Esophagus squamous epithelium (tissue), 5 donors: ENCODE measurements around the gene C16orf78. TPM values are rescaled to one million over a fixed set of nuclear protein-coding genes. Genes with fewer than 3 reads are reported as not detected.
A peak's percentile ranks its signal among the peaks of the same experiment; 100 is the strongest.
"Not testable (repeated sequence)": the region's sequence is repeated elsewhere in the genome, so short reads cannot be mapped to it uniquely, and the experiment has no call there.

Experiments used
- DNase-seq: peaks from one replicate; lab custom pipeline; 2025; lab: John Stamatoyannopoulos, UW
- H3K27ac ChIP-seq, 4 donors: fragments of 200-600 bp; sonication (generic); one replicate each; pipeline ENCODE4 v1.5.1; 2016 to 2019; ENCODE audit warnings: mild to moderate bottlenecking in 1 of 4
- H3K27me3 ChIP-seq, 4 donors: fragments of 200-600 bp; sonication (generic); 1 replicate in 3 of 4; 2 replicates in 1 of 4; pipeline versions ENCODE4 v1.5.1 to v1.6.0; 2017 to 2021; ENCODE audit warnings: antibody characterized with exemption in 1 of 4
- H3K36me3 ChIP-seq, 3 donors: fragments of 200-600 bp; sonication (generic); one replicate each; pipeline ENCODE4 v1.5.1; 2016 to 2019
- H3K4me1 ChIP-seq, 3 donors: fragments of 200-600 bp; sonication (generic); one replicate each; pipeline ENCODE4 v1.5.1; 2017 to 2019
- H3K4me3 ChIP-seq, 4 donors: fragments of 200-600 bp; sonication (generic); 1 replicate in 3 of 4; 2 replicates in 1 of 4; pipeline ENCODE4 v1.5.1; 2016 to 2019; ENCODE audit warnings: mild to moderate bottlenecking in 2 of 4, moderate library complexity in 1 of 4
- H3K9me3 ChIP-seq, 3 donors: fragments of 200-600 bp; sonication (generic); one replicate each; pipeline ENCODE4 v1.5.1; 2016 to 2019
- POLR2A ChIP-seq, 4 donors: fragments of 450-650 bp; IDR thresholded peaks; one replicate each; pipeline ENCODE4 v1.6.1; 2017; ENCODE audit warnings: antibody characterized with exemption in 4 of 4, mild to moderate bottlenecking in 4 of 4, moderate library complexity in 3 of 4
- WGBS, 2 donors: methylation state at CpG; one replicate each; pipeline ENCODE4 v1.1.5; 2018; 5-methylcytosine and 5-hydroxymethylcytosine counted together
- intact Hi-C: fragments of 100-400 bp; cut with DNase I; formaldehyde crosslinking; loops from one replicate; pipeline ENCODE4 v1.15.0; 2022
- total RNA-seq, 4 donors: library from RNA; depleted of rRNA; stranded (reverse); fragments of >200 nt; gene quantifications; one replicate each; pipeline ENCODE4 v1.1.0, GENCODE V29; 2016
- TF ChIP-seq, protein P1 (sequence below), 6 experiments: fragments of 450-650 bp in 4 of 6; fragments of 200-600 bp in 2 of 6; sonication (generic) in 2 of 6; IDR thresholded peaks; one replicate each; pipeline ENCODE4 v1.5.1; 2016 to 2019; ENCODE audit warnings: antibody characterized with exemption in 6 of 6, mild to moderate bottlenecking in 4 of 6, moderate library complexity in 4 of 6
- donor health status: DM: yes; HTN: yes; CAD: no.

The C16orf78 gene
- total RNA-seq, 4 donors from 2014 or later: not detected

DNA sequence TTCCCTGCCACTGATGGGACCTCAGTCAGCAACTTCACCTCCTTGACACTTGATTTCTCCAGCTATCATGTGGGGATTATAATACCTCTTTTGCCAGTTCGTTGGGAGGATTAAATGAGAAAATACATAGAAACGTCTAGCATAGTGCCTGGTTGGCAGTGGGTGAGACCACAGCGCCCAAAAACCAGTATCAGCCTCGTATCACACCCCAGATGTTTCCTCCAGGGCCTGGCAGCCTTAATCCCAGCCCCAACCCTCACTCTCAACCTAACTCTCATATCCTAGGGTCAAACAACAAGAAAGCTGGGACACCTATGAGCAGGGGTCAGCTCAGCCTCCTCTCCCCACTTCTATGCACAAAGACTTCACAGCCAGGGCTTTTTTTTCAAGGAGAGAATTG lies 14.0 kb upstream of the C16orf78 start:
- 34 to 36% methylated on average over 2 to 4 of the region's 4 CpGs for WGBS, 2 donors
- Histone ChIP-seq H3K36me3 (no peaks in the 10 kb centered on the region), H3K9me3 (no peaks in the 10 kb centered on the region), H3K27ac (no peak overlapping the region), H3K27me3 (peaks cover 0 to 29% (median 0%) of the 10 kb centered on the region in 4 donors), H3K4me3 (no peak overlapping the region), H3K4me1 (no peaks in the 10 kb centered on the region)
- intact Hi-C loops: no loop called here
- TF ChIP-seq, protein P1, sequence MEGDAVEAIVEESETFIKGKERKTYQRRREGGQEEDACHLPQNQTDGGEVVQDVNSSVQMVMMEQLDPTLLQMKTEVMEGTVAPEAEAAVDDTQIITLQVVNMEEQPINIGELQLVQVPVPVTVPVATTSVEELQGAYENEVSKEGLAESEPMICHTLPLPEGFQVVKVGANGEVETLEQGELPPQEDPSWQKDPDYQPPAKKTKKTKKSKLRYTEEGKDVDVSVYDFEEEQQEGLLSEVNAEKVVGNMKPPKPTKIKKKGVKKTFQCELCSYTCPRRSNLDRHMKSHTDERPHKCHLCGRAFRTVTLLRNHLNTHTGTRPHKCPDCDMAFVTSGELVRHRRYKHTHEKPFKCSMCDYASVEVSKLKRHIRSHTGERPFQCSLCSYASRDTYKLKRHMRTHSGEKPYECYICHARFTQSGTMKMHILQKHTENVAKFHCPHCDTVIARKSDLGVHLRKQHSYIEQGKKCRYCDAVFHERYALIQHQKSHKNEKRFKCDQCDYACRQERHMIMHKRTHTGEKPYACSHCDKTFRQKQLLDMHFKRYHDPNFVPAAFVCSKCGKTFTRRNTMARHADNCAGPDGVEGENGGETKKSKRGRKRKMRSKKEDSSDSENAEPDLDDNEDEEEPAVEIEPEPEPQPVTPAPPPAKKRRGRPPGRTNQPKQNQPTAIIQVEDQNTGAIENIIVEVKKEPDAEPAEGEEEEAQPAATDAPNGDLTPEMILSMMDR (IDR thresholded peaks at IDR 0.05): no peak
- TF ChIP-seq POLR2A (IDR thresholded peaks at IDR 0.05): no peak
- no peak for DNase-seq

DNA sequence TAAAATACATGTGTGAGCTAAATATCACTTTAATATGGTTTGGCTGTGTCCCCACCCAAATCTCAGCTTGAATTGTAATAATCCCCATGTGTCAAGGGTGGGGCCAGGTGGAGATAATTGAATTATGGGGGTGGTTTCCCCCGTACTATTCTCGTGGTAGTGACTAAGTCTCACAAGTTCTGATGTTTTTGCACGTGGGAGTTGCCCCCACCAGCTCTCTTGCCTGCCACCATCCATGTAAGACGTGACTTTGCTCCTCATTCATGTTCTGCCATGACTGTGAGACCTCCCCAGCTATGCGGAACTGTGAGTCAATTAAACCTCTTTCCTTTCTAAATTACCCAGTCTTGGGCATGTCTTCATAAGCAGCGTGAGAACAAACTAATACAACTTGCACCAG lies 11.9 kb upstream of the C16orf78 start:
- DNase-seq, H3K36me3 ChIP-seq, intact Hi-C loops, H3K4me1 ChIP-seq, H3K9me3 ChIP-seq, H3K4me3 ChIP-seq, H3K27ac ChIP-seq: not testable (repeated sequence)
- 68 to 70% methylated on average over 6 of the region's 6 CpGs for WGBS, 2 donors
- H3K27me3 ChIP-seq: peaks cover 0 to 16% (median 0%) of the 10 kb centered on the region in 4 donors

DNA sequence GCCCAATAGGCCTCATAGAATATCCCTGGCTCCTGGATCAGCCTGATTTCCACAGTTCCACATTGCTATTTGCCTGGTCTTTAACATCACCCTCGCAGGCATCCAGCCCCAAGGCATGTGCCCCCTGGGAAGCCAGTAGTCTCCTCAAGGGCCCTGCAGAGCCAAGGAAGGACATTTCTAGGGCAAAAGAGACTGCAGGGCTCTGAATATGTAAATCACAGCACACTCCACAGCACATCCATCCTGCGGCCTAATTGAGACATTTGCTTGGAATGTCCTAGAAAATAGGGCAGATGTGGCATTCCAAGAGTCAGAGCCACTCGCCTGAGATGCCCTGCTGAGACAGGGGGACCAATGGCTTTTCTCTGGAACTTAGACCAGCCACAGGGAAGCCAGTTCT lies 11.4 kb upstream of the C16orf78 start:
- DNase-seq: no peak
- intact Hi-C loops: no loop called here

DNA sequence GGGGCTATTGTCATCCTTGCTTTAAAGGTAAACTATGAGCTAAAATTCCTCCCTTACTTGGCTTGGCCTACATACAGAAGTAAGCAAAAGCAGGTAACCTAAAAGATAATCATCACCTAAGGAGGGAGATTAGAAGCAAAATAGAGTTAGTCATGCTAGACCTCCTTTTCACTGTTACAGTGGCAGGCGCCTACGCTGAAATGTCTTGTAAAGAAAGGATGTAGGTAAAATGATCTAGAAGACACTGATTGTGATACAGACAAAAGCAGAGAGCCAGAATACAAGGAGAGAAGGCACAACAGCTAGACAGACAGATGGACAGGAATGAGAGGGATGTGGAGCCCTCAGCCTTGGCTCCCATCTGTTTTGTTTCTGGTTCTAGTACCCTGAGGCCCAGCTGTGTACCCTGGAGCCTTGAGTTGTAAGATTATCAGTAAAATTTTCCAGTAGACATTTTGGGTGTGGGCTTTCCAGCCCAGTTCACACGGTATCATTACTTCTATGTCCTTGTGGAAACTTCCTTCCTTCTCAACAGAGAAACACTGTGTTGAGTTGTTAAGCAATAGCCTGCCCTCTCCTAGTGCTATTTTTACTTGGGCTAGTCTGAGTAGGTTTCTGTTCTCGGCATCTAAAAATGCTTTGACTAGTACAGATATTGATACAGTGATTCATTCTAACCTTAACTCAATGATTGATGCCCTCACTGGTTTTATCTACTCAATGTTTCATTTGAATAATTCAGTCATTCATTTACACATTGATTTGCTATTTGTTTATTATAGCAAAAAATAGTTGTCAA lies 7.7 kb upstream of the C16orf78 start:
- Histone ChIP-seq H3K4me3 (no peak overlapping the region), H3K36me3 (no peaks in the 10 kb centered on the region), H3K4me1 (no peaks in the 10 kb centered on the region), H3K27me3 (no peaks in the 10 kb centered on the region), H3K9me3 (no peaks in the 10 kb centered on the region), H3K27ac (peak overlapping the region in 1 of 4 donors; percentile 32)
- DNase-seq: no peak
- intact Hi-C loops: no loop called here
- TF ChIP-seq, protein P1 (IDR thresholded peaks at IDR 0.05): no peak
- TF ChIP-seq POLR2A (IDR thresholded peaks at IDR 0.05): no peak
- WGBS, 2 donors: 41 to 49% methylated on average over 4 of the region's 4 CpGs

More for the DNA sequence above, 11.4 kb upstream of the C16orf78 start:
- H3K4me1 ChIP-seq: no peaks in the 10 kb centered on the region
- H3K27me3 ChIP-seq: peaks cover 0 to 12% (median 0%) of the 10 kb centered on the region in 4 donors
- H3K27ac ChIP-seq: no peak overlapping the region
- no peak overlapping the region for H3K4me3 ChIP-seq
- TF ChIP-seq, protein P1 (IDR thresholded peaks at IDR 0.05): no peak
- no peak for TF ChIP-seq POLR2A (IDR thresholded peaks at IDR 0.05)
- no peaks in the 10 kb centered on the region for H3K9me3 ChIP-seq
- 70 to 78% methylated on average over 2 of the region's 3 CpGs for WGBS, 2 donors
- H3K36me3 ChIP-seq: no peaks in the 10 kb centered on the region

DNA sequence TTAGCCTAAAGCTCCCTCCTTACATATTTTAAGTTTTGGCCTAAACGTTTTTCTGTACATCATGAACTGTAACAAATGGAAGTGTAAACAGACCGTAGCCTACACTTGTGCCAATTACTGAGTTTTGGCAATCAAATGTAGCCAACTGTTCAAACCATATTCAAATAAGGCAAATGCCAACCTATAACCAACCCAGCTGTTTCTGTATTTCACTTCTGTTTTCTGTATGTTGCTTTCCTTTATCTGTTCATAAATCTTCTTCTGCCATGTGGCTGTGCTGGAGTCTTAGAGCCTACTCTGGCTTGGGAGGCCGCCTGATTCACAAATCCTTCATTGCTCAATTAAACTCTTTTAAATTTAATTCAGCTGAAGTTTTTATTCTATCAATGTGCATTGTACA lies 6.9 kb upstream of the C16orf78 start:
- Histone ChIP-seq H3K4me1 (no peaks in the 10 kb centered on the region), H3K36me3 (no peaks in the 10 kb centered on the region), H3K4me3 (no peak overlapping the region), H3K9me3 (no peaks in the 10 kb centered on the region), H3K27ac (no peak overlapping the region), H3K27me3 (no peaks in the 10 kb centered on the region)
- intact Hi-C loops: no loop called here
- no peak for TF ChIP-seq POLR2A (IDR thresholded peaks at IDR 0.05)
- no peak for DNase-seq
- 35 to 38% methylated on average over 3 of the region's 3 CpGs for WGBS, 2 donors
